GM12864 (cell line): ENCODE measurements around the gene ADAMTS2.

ENCODE experiments used
- DNase-seq: peaks from one replicate; pipeline ENCODE4 v3.0.0-alpha.2; 2011; ENCODE audit warnings: low read depth
- H3K4me3 ChIP-seq: 2 replicates; pipeline ENCODE4 v1.5.1; 2011; ENCODE audit warnings: mild to moderate bottlenecking, low read depth, low read length, control low read depth
- CTCF ChIP-seq: IDR thresholded peaks from 2 replicates; pipeline ENCODE4 v1.5.1; 2011; ENCODE audit warnings: low read depth, mild to moderate bottlenecking, moderate library complexity, low read length, control low read depth, inconsistent platforms; ENCODE audit errors: missing control alignments

ADAMTS2 gene

GRCh38 chr5:179119415-179120170 lies 225.7 kb downstream of the ADAMTS2 start:
- no peak for TF ChIP-seq CTCF
- no peak overlapping the region for H3K4me3 ChIP-seq
- DNase-seq, result no peak

GRCh38 chr5:179118756-179119414 lies 226.4 kb downstream of the ADAMTS2 start:
- TF ChIP-seq CTCF, result no peak
- H3K4me3 ChIP-seq, result no peak overlapping the region
- no peak for DNase-seq

- no peak for DNase-seq
- no peak overlapping the region for H3K4me3 ChIP-seq
- TF ChIP-seq CTCF, result no peak
These were observed 226.9 kb downstream of the ADAMTS2 start for GRCh38 chr5:179118338-179118737.

GRCh38 chr5:179115845-179116524 lies 229.3 kb downstream of the ADAMTS2 start:
- no peak for TF ChIP-seq CTCF
- no peak for DNase-seq
- no peak overlapping the region for H3K4me3 ChIP-seq

- no peak overlapping the region for H3K4me3 ChIP-seq
- no peak for DNase-seq
- TF ChIP-seq CTCF, result no peak
These were observed 230.0 kb downstream of the ADAMTS2 start for GRCh38 chr5:179115307-179115706.

DNA sequence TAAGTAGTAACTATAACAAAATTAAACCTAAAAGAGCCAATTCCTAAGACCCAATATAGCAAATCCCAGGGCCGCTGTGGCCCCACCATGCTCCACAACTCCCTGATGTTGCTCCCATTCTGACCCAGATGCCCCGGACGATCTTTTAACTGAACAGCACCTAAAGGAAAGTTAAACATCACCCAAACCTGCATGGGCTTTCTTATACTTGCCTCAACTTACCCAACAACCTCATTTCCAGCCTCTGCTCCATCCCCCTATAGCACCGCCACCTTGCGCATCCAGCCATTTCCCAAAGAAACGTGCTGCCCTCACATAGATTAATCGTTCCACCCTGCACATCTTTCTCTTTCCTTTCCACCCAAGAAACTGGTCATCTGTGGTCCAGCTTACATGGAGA lies 230.5 kb downstream of the ADAMTS2 start:
- no peak for DNase-seq
- TF ChIP-seq CTCF, result no peak
- H3K4me3 ChIP-seq, result no peak overlapping the region
